HCT116 (cell line): Measurements from ENCODE around the gene IQCC. TPM values are rescaled to one million over a fixed set of nuclear protein-coding genes. Genes with fewer than 3 reads are reported as not detected.
A peak's percentile ranks its signal among the peaks of the same experiment; 100 is the strongest.

Experiments used
- ATAC-seq: fragments of 200-7000 bp; cut with Tn5 transposase; 2 replicates; pipeline ENCODE4 v1.9.1; 2020; ENCODE audit warnings: mild to moderate bottlenecking, moderate library complexity
- BruUV-seq: library from RNA; stranded (reverse); fragments of 400-500 nt; replicated peaks from 2 replicates; lab custom pipeline; 2021; lab: Mats Ljungman, UMichigan
- CTCF ChIA-PET: fragments of 300-600 bp; sonication (Branson Sonifier 250); formaldehyde crosslinking; loops from one replicate; lab custom pipeline; 2021; ENCODE audit warnings: antibody characterized with exemption; lab: Charles Lee
- POLR2A ChIA-PET: fragments of 300-600, 350-600 bp; sonication (Branson Sonifier 250); formaldehyde crosslinking; loops from one replicate; lab custom pipeline; 2021; ENCODE audit warnings: antibody characterized with exemption; lab: Charles Lee
- RAD21 ChIA-PET, 2 experiments: fragments of 300-600 bp; sonication (Branson Sonifier 250); formaldehyde crosslinking; loops; one replicate each; lab custom pipeline; 2023; ENCODE audit warnings: low total read pairs in 2 of 2; ENCODE audit not compliant: uncharacterized antibody in 2 of 2, unreplicated experiment in 2 of 2, low non-redundant PET in 1 of 2; lab: Charles Lee
- DNase-seq: peaks from one replicate; pipeline ENCODE4 v3.0.0-alpha.2; 2010; ENCODE audit warnings: low read depth, low spot score
- H2AFZ ChIP-seq: fragments of 200-600 bp; shearing (Covaris generic), sonication (generic); 2 replicates; pipeline ENCODE4 v1.6.1; 2017; ENCODE audit warnings: low read depth, mixed run types, mixed read lengths, antibody characterized with exemption, low read length; ENCODE audit not compliant: poor library complexity, severe bottlenecking
- H3K27ac ChIP-seq: 2 replicates; pipeline ENCODE4 v1.5.1; 2012; ENCODE audit warnings: low read depth, low read length
- H3K27me3 ChIP-seq: fragments of 200-600 bp; sonication (generic); 2 replicates; pipeline ENCODE4 v1.6.1; 2016; ENCODE audit warnings: mixed run types, low read length, mixed read lengths; ENCODE audit not compliant: insufficient read depth
- H3K36me3 ChIP-seq, 2 experiments: fragments of 200-500 bp in 1 of 2; fragments of 200-600 bp in 1 of 2; sonication (Bioruptor generic) in 1 of 2; sonication (generic) in 1 of 2; 2 replicates each; pipeline versions ENCODE4 v1.5.1 to v1.6.1; 2014 to 2016; ENCODE audit warnings: low read length in 2 of 2, inconsistent platforms in 1 of 2, mixed read lengths in 1 of 2, mixed run types in 1 of 2; ENCODE audit not compliant: insufficient read depth in 2 of 2, control insufficient read depth in 1 of 2
- H3K4me1 ChIP-seq, 2 experiments: fragments of 200-600 bp in 1 of 2; sonication (generic) in 1 of 2; 2 replicates each; pipeline versions ENCODE4 v1.5.1 to v1.6.1; 2012 to 2017; ENCODE audit warnings: low read length in 2 of 2, inconsistent platforms in 1 of 2, mild to moderate bottlenecking in 1 of 2, mixed read lengths in 1 of 2, mixed run types in 1 of 2, moderate library complexity in 1 of 2; ENCODE audit not compliant: insufficient read depth in 2 of 2, control insufficient read depth in 1 of 2
- H3K4me2 ChIP-seq: fragments of 200-600 bp; sonication (generic); 2 replicates; pipeline ENCODE4 v1.6.1; 2017; ENCODE audit warnings: mixed run types, low read length, mixed read lengths
- H3K4me3 ChIP-seq, 2 experiments: fragments of 200-600 bp in 1 of 2; sonication (generic) in 1 of 2; replicated peaks in 1 of 2; 2 replicates each; pipeline ENCODE4 v1.5.1; 2011 to 2016; ENCODE audit warnings: low read length in 2 of 2, control low read depth in 1 of 2, low read depth in 1 of 2, mild to moderate bottlenecking in 1 of 2, mixed read lengths in 1 of 2, mixed run types in 1 of 2
- H3K79me2 ChIP-seq: fragments of 200-600 bp; sonication (generic); 2 replicates; pipeline ENCODE4 v1.6.1; 2017; ENCODE audit warnings: mild to moderate bottlenecking, mixed run types, low read length, moderate library complexity, mixed read lengths; ENCODE audit not compliant: insufficient read depth
- H3K9ac ChIP-seq: fragments of 200-600 bp; sonication (generic); 2 replicates; pipeline ENCODE4 v1.6.1; 2016; ENCODE audit warnings: low read length, mixed read lengths
- H3K9me2 ChIP-seq: fragments of 200-600 bp; sonication (generic), shearing (Covaris generic); 2 replicates; pipeline ENCODE4 v1.6.1; 2017; ENCODE audit warnings: mixed run types, mild to moderate bottlenecking, moderate library complexity; ENCODE audit not compliant: insufficient read depth
- H3K9me3 ChIP-seq, 2 experiments: fragments of 200-500 bp in 1 of 2; fragments of 200-600 bp in 1 of 2; sonication (Bioruptor generic) in 1 of 2; sonication (generic) in 1 of 2; 2 replicates each; pipeline ENCODE4 v1.6.1; 2014 to 2017; ENCODE audit warnings: low read length in 2 of 2, mixed read lengths in 2 of 2, inconsistent platforms in 1 of 2, low read depth in 1 of 2, mild to moderate bottlenecking in 1 of 2, mixed run types in 1 of 2, moderate library complexity in 1 of 2; ENCODE audit not compliant: control insufficient read depth in 1 of 2, insufficient read depth in 1 of 2
- H4K20me1 ChIP-seq: fragments of 200-600 bp; sonication (generic), shearing (Covaris generic); 2 replicates; pipeline ENCODE4 v1.6.1; 2017; ENCODE audit warnings: mixed run types, mild to moderate bottlenecking, moderate library complexity; ENCODE audit not compliant: insufficient read depth
- ELF1 ChIP-seq: IDR thresholded peaks from 2 replicates; pipeline ENCODE4 v1.6.1; 2012; ENCODE audit warnings: low read depth, borderline replicate concordance
- POLR2AphosphoS5 ChIP-seq: IDR thresholded peaks from 2 replicates; pipeline ENCODE4 v1.6.1; 2011; ENCODE audit warnings: mild to moderate bottlenecking, low read depth, low read length, moderate library complexity
- RAD21 ChIP-seq: IDR thresholded peaks from 2 replicates; pipeline ENCODE4 v1.6.1; 2012; ENCODE audit warnings: low read depth, mild to moderate bottlenecking
- SP1 ChIP-seq: IDR thresholded peaks from 2 replicates; pipeline ENCODE4 v1.6.1; 2012; ENCODE audit warnings: low read depth
- TCF7L2 ChIP-seq: IDR thresholded peaks from 2 replicates; pipeline ENCODE4 v1.7.0; 2011; ENCODE audit warnings: borderline replicate concordance, inconsistent platforms; ENCODE audit not compliant: insufficient read depth, insufficient read length; ENCODE audit errors: extremely low read depth
- intact Hi-C: fragments of 100-400 bp; cut with micrococcal nuclease; formaldehyde crosslinking; loops from 2 replicates; pipeline ENCODE4 v1.10.0; 2022
- total RNA-seq: library from RNA; stranded (reverse); gene quantifications from one replicate; pipeline ENCODE4 v1.2.1, GENCODE V29; 2021; ENCODE audit not compliant: unreplicated experiment
- TF ChIP-seq, protein P1 (sequence below): IDR thresholded peaks from 2 replicates; pipeline ENCODE4 v1.6.1; 2011; ENCODE audit warnings: mild to moderate bottlenecking, low read length, moderate library complexity; ENCODE audit not compliant: insufficient replicate concordance; ENCODE audit errors: extremely low read depth

Gene IQCC
- total RNA-seq, 1 experiment from 2014 or later, result 4.7 TPM

- BruUV-seq, result no TSS peak
- Histone ChIP-seq H3K4me1 (peaks cover 5 to 21% of the 10 kb centered on the region in 2 experiments; a peak in 3 of 4 replicates), H3K4me3 (no peak overlapping the region), H3K9me2 (no peaks in the 10 kb centered on the region), H3K79me2 (no peaks in the 10 kb centered on the region), H3K9me3 (no peaks in the 10 kb centered on the region), H3K27me3 (no peaks in the 10 kb centered on the region), H3K4me2 (no peak overlapping the region), H3K36me3 (peaks cover 22 to 43% of the 10 kb centered on the region in 2 experiments), H2AFZ (no peak overlapping the region), H3K27ac (no peak overlapping the region), H3K9ac (no peak overlapping the region), H4K20me1 (no peaks in the 10 kb centered on the region; the same call in 1 of the 2 replicates)
- DNase-seq, result no peak
- no peak for TF ChIP-seq SP1
- intact Hi-C loops, result no loop called here
- CTCF ChIA-PET, result interaction anchor here (1.1 kb wide), 1 partner anchor 13 kb away, joined by 3 read pairs; no protein-coding TSS in a partner anchor
- ATAC-seq, result no peak
- POLR2A ChIA-PET, result no interaction called here
- RAD21 ChIA-PET, result no interaction called here
Measured at GRCh38 chr1:32197837-32198236, 7.6 kb upstream of the IQCC start.

- CTCF ChIA-PET, result interaction anchor here (1.1 kb wide), 1 partner anchor 12 kb away, joined by 3 read pairs; no protein-coding TSS in a partner anchor
- Histone ChIP-seq H3K36me3 (peaks cover 16 to 38% of the 10 kb centered on the region in 2 experiments), H3K27ac (no peak overlapping the region), H3K79me2 (no peaks in the 10 kb centered on the region), H3K27me3 (no peaks in the 10 kb centered on the region), H4K20me1 (no peaks in the 10 kb centered on the region), H3K4me3 (no peak overlapping the region), H3K9me2 (no peaks in the 10 kb centered on the region), H3K9ac (no peak overlapping the region), H3K4me1 (peaks cover 5 to 21% of the 10 kb centered on the region in 2 experiments; a peak in 3 of 4 replicates), H3K9me3 (no peaks in the 10 kb centered on the region), H2AFZ (no peak overlapping the region), H3K4me2 (no peak overlapping the region)
- no peak for ATAC-seq
- TF ChIP-seq TCF7L2 (no peak), POLR2AphosphoS5 (peak; percentile 35; the same call in 1 of the 2 replicates), SP1 (no peak), ELF1 (no peak), RAD21 (no peak)
- TF ChIP-seq, protein P1, sequence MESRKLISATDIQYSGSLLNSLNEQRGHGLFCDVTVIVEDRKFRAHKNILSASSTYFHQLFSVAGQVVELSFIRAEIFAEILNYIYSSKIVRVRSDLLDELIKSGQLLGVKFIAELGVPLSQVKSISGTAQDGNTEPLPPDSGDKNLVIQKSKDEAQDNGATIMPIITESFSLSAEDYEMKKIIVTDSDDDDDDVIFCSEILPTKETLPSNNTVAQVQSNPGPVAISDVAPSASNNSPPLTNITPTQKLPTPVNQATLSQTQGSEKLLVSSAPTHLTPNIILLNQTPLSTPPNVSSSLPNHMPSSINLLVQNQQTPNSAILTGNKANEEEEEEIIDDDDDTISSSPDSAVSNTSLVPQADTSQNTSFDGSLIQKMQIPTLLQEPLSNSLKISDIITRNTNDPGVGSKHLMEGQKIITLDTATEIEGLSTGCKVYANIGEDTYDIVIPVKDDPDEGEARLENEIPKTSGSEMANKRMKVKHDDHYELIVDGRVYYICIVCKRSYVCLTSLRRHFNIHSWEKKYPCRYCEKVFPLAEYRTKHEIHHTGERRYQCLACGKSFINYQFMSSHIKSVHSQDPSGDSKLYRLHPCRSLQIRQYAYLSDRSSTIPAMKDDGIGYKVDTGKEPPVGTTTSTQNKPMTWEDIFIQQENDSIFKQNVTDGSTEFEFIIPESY, result no peak
- POLR2A ChIA-PET, result no interaction called here
- BruUV-seq, result no TSS peak
- intact Hi-C loops, result no loop called here
- DNase-seq, result no peak
- RAD21 ChIA-PET, result no interaction called here
Measured at GRCh38 chr1:32198237-32199042, 7.0 kb upstream of the IQCC start.
